ENCODE data around the gene SART1. TPM values are rescaled to one million over a fixed set of nuclear protein-coding genes. Genes with fewer than 3 reads are reported as not detected.
"Not testable (repeated sequence)": the region's sequence is repeated elsewhere in the genome, so short reads cannot be mapped to it uniquely, and the experiment has no call there.

The SART1 gene
- total RNA-seq, 1 donor: 41.6 TPM

DNA sequence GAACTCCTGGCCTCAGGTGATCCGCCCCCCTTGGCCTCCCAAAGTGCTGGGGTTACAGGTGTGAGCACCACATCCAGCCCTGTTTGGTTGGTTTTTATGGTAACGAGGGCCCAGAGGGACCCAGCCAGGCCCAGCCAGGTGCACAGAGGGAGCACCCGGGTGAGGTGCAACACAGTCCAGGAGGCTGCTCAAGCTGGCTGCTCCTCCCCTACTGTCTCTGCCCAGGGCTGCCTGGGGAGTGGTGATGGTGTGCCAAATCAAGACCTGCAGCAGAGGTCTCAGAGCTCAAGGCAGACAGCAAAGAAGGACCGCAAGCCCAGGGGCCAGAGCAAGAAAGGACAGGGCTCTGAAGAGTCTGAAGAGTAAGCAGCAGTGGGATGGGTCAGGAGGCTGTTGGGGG lies 14.9 kb upstream of the SART1 start:
- Histone ChIP-seq H3K4me3 (ENCODE audit: low read length) (no peak overlapping the region), H3K9me3 (ENCODE audit: low read depth, low read length) (no peaks in the 10 kb centered on the region), H3K4me1 (ENCODE audit: insufficient read depth, low read length) (peaks cover 7% of the 10 kb centered on the region), H3K27me3 (ENCODE audit: insufficient read depth, low read length) (no peaks in the 10 kb centered on the region)

DNA sequence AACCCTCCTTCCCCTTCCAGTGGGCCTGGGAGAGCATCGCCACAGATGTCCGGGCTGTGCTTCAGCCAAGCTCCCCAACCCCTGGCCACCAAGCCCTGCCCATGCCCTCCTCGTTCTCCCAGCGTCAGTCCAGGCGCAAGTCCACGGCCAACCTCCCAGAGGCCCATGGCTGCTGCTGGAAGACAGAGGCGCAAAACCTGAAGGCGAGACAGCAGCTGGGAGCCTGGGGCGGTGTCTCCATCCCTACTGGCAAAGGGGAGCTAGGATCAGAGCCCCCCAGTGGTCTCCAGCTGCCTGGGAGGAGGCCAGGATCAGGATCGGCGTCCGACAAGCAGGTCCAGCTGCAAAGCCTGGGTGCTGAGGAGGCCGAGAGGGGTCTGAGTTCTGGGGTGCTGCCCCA lies 14.4 kb upstream of the SART1 start:
- no peaks in the 10 kb centered on the region for H3K9me3 ChIP-seq (ENCODE audit: low read depth, low read length)
- H3K4me1 ChIP-seq (ENCODE audit: insufficient read depth, low read length): peaks cover 3% of the 10 kb centered on the region
- H3K4me3 ChIP-seq (ENCODE audit: low read length): no peak overlapping the region
- H3K27me3 ChIP-seq (ENCODE audit: insufficient read depth, low read length): no peaks in the 10 kb centered on the region

DNA sequence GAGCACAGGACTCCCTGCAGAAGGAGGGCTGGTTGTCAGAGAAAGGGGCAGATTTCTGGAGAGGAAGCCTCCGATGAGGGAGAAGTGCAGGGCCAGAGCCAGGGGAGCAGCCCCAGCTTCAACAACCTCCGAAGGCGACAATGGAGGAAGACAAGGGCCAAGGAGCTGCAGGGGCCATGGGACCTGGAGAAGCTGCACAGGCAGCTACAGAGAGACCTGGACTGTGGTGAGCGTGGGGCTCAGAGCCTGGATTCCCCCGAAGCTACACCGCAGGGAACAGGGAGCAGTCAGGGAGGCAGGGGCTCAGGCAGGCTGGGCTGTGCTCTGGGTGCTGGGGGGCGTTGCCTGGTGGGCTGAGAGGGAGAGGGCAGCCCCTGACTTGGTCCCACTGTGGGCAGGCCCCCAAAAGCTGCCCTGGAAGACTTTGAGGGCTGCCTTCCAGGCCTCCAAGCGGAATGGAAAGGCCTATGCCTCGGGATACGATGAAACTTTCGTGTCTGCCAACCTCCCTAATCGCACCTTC lies 13.9 kb upstream of the SART1 start:
- Histone ChIP-seq H3K27me3 (ENCODE audit: insufficient read depth, low read length) (no peaks in the 10 kb centered on the region), H3K4me3 (ENCODE audit: low read length) (no peak overlapping the region), H3K4me1 (ENCODE audit: insufficient read depth, low read length) (no peaks in the 10 kb centered on the region), H3K9me3 (ENCODE audit: low read depth, low read length) (no peaks in the 10 kb centered on the region)

DNA sequence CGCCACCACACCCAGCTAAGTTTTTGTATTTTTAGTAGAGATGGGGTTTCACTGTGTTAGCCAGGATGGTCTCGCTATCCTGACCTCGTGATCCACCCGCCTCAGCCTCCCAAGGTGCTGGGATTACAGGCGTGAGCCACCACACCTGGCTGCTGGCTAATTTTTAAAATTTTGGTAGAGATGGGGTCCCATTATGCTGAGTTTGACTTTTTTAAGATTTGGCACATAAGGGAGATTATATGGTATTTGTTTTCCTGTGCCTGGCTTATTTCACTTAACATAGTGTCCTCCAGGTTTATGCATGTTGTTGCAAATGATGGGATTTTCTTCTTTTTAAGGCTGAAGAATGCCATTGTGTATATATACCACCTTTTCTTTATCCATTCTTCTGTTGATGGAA lies 10.8 kb upstream of the SART1 start:
- not testable (repeated sequence) for H3K4me3 ChIP-seq (ENCODE audit: low read length); H3K9me3 ChIP-seq (ENCODE audit: low read depth, low read length); H3K4me1 ChIP-seq (ENCODE audit: insufficient read depth, low read length); H3K27me3 ChIP-seq (ENCODE audit: insufficient read depth, low read length)

DNA sequence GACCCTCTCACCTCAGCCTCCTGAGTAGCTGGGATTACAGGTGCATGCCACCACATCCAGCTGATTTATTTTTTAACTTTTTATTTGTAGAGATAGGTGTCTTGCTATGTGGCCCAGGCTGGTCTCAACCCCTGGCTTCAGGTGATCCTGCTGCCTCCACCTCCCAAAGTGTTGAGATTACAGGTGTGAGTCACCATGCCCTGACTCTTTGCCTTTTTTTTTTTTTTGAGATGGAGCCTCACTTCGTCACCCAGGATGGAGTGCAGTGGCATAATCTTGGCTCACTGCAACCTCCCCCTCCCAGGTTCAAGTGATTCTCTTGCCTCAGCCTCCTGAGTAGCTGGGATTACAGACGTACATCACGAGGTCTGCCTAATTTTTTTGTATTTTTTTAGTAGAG lies 9.9 kb upstream of the SART1 start:
- H3K27me3 ChIP-seq (ENCODE audit: insufficient read depth, low read length); H3K4me3 ChIP-seq (ENCODE audit: low read length); H3K9me3 ChIP-seq (ENCODE audit: low read depth, low read length); H3K4me1 ChIP-seq (ENCODE audit: insufficient read depth, low read length): not testable (repeated sequence)

DNA sequence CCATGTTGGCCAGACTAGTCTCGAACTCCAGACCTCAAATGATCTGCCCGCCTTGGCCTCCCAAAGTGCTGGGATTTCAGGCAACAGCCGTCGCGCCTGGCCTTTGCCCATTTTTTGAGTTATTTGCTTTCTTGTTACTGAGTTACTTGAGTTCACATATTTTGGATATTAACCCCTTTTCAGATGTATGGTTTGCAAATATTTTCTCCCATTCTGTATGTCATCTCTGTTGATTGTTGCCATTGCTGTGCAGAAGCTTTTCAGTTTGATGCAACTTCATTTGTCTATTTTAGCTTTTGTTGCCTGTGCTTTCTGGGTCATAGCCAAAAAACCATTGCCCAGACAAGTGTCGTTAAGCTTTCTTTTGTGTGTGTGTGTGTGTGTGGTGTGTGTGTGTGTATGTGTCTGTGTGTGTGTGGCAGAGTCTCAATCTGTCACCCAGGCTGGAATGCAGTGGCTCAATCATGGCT lies 9.4 kb upstream of the SART1 start:
- Histone ChIP-seq H3K4me3 (ENCODE audit: low read length) (no peak overlapping the region), H3K9me3 (ENCODE audit: low read depth, low read length) (no peaks in the 10 kb centered on the region), H3K27me3 (ENCODE audit: insufficient read depth, low read length) (no peaks in the 10 kb centered on the region), H3K4me1 (ENCODE audit: insufficient read depth, low read length) (peaks cover 8% of the 10 kb centered on the region)

DNA sequence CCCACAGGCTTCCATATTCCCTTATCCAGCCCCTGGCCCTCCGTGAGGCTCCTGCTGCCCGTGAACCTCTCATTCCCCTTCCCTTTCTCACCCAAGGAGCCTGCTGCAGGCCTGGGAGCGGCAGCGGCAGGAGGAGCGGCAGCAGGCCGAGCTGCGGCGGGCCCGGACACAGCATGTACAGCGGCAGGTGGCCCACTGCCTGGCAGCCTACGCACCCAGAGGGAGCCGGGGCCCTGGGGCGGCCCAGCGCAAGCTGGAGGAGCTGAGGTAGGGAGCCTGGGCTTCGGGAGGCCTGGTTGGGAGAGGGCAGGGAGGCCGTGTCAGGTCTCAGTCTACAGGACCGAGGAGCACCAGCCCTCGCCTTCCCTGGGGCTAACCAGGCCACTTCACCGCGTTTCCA lies 8.1 kb upstream of the SART1 start:
- Histone ChIP-seq H3K4me1 (ENCODE audit: insufficient read depth, low read length) (peaks cover 16% of the 10 kb centered on the region), H3K9me3 (ENCODE audit: low read depth, low read length) (no peaks in the 10 kb centered on the region), H3K4me3 (ENCODE audit: low read length) (no peak overlapping the region), H3K27me3 (ENCODE audit: insufficient read depth, low read length) (no peaks in the 10 kb centered on the region)

DNA sequence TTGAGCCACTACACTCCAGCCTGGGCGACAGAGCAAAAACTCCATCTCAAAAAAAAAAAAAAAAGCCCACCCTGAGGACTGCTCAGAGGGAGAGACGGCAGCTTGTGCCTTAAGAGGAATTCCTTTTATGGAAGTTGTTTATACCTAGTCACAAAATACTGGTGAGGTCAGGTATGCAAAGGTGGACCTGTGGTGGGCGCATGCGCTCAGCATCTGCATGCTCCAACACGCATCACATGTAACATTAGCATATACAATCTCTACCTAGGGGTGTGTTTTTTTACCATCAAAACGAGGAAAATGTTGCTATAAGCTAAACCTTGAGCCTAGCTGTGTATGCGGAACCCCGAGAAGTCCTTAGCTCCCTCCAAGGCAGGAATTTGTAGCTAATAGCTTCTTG lies 6.8 kb upstream of the SART1 start:
- H3K4me1 ChIP-seq (ENCODE audit: insufficient read depth, low read length): peaks cover 16% of the 10 kb centered on the region
- no peaks in the 10 kb centered on the region for H3K27me3 ChIP-seq (ENCODE audit: insufficient read depth, low read length)
- H3K9me3 ChIP-seq (ENCODE audit: low read depth, low read length): no peaks in the 10 kb centered on the region
- no peak overlapping the region for H3K4me3 ChIP-seq (ENCODE audit: low read length)

DNA sequence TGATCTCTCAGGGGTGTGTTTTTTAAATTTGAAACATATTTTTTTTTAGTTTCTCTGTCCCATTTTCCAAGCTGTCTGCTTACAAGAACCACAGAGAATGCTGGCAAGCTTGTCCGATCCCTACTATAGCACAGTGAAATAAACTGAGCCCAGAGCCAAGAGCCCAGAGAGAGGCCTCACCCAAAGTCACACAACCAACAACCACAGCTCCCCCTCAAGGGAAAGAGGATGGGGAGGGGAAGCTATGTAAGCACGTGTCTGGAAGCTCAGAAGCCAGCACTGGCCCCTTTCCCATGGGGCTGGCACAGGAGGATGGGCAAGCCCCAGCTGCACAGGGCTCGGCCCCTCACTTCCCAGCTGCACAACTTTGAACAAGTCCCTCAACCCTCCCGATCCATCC lies 3.2 kb upstream of the SART1 start:
- Histone ChIP-seq H3K27me3 (ENCODE audit: insufficient read depth, low read length) (no peaks in the 10 kb centered on the region), H3K4me1 (ENCODE audit: insufficient read depth, low read length) (peaks cover 36% of the 10 kb centered on the region), H3K4me3 (ENCODE audit: low read length) (no peak overlapping the region), H3K9me3 (ENCODE audit: low read depth, low read length) (no peaks in the 10 kb centered on the region)

DNA sequence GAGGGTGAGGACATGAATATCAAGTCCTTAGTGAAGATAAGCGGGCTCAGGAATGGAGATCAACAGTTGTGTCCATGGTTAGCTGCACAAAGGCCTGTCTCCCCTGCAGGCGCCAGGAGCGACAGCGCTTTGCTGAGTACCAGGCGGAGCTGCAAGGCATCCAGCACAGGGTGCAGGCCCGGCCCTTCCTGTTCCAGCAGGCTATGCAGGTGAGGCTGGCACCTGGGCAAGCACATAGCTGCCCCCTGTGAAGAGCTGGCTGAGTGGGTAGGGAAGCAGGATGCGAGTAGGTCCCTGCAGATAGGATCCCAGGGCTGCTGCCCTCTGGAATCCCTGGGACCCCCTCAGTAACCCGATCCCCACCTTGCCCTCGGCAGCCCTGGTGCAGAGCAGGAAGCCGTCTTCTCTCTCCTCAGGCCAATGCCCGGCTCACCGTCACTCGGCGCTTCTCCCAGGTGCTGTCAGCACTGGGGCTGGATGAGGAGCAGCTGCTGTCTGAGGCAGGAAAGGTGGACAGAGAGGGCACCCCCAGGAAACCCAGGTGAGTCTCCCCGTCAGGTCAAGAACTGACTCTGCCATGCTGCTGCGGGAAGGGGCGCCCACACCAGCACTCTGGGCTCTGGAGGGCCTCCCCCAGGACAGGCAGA lies 2.6 kb upstream of the SART1 start:
- H3K4me1 ChIP-seq (ENCODE audit: insufficient read depth, low read length): peaks cover 42% of the 10 kb centered on the region
- H3K9me3 ChIP-seq (ENCODE audit: low read depth, low read length): no peaks in the 10 kb centered on the region
- H3K4me3 ChIP-seq (ENCODE audit: low read length): no peak overlapping the region
- H3K27me3 ChIP-seq (ENCODE audit: insufficient read depth, low read length): no peaks in the 10 kb centered on the region

DNA sequence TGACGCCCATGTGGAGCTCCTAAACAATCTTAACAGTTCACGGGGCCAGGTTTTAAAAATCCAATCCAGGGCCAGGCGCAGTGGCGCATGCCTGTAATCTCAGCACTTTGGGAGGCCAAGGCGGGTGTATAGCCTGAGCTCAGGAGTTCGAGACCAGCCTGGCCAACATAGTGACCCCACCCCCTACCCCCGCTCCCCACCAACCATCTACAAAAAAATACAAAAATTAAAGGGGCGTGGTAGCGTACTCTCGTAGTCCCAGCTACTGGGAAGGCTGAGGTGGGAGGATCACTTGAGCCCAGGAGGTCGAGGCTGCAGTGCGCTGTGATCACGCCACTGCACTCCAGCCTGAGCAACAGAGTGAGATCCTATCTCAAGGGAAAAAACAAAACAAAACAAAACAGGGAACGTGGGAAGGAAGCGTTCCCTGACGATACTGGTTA lies 689 bp upstream of the SART1 start:
- no peaks in the 10 kb centered on the region for H3K27me3 ChIP-seq (ENCODE audit: insufficient read depth, low read length)
- H3K4me1 ChIP-seq (ENCODE audit: insufficient read depth, low read length): peaks cover 49% of the 10 kb centered on the region
- H3K4me3 ChIP-seq (ENCODE audit: low read length): peak overlapping the region; percentile 98
- H3K9me3 ChIP-seq (ENCODE audit: low read depth, low read length): no peaks in the 10 kb centered on the region

DNA sequence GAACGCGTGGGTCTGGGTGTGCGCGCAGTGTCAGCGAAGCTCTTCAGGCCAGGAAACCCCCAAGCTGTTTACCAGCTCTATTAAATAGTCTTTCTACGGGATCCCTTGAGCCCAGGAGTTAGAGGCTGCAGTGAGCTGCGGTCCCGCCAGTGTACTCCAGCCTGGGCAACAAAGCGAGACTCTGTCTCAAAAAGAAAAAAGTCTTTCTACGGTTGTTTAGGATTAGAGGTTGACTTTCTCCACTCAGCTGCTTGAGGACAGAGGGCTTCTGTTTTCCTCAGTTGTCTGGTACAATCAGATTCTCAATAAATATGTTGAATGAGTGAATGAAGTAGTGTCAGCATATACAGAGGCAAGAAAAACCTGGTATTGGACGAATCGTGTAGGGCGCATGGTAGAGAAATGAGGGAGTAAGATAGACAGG lies 619 bp downstream of the SART1 start:
- Histone ChIP-seq H3K27me3 (ENCODE audit: insufficient read depth, low read length) (no peaks in the 10 kb centered on the region), H3K9me3 (ENCODE audit: low read depth, low read length) (no peaks in the 10 kb centered on the region), H3K4me3 (ENCODE audit: low read length) (peak overlapping the region; percentile 98), H3K4me1 (ENCODE audit: insufficient read depth, low read length) (peaks cover 41% of the 10 kb centered on the region)

DNA sequence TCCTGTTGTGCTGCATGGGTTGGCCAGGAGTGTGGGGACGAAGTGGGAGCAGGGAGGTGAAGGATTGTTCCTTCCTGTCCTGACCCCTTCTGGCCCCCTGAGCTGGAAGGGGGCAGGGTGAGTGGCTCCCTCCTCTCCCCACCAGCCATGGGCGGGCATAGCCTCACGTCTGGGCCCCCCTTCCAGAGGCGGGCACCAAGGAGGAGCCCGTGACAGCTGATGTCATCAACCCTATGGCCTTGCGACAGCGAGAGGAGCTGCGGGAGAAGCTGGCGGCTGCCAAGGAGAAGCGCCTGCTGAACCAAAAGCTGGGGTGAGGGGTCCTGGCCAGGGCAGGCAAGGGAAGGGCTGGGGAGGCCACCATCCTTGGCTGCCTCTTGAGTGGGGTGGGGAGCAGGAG lies 3.4 kb downstream of the SART1 start:
- Histone ChIP-seq H3K4me3 (ENCODE audit: low read length) (no peak overlapping the region), H3K9me3 (ENCODE audit: low read depth, low read length) (no peaks in the 10 kb centered on the region), H3K27me3 (ENCODE audit: insufficient read depth, low read length) (no peaks in the 10 kb centered on the region), H3K4me1 (ENCODE audit: insufficient read depth, low read length) (peaks cover 46% of the 10 kb centered on the region)

DNA sequence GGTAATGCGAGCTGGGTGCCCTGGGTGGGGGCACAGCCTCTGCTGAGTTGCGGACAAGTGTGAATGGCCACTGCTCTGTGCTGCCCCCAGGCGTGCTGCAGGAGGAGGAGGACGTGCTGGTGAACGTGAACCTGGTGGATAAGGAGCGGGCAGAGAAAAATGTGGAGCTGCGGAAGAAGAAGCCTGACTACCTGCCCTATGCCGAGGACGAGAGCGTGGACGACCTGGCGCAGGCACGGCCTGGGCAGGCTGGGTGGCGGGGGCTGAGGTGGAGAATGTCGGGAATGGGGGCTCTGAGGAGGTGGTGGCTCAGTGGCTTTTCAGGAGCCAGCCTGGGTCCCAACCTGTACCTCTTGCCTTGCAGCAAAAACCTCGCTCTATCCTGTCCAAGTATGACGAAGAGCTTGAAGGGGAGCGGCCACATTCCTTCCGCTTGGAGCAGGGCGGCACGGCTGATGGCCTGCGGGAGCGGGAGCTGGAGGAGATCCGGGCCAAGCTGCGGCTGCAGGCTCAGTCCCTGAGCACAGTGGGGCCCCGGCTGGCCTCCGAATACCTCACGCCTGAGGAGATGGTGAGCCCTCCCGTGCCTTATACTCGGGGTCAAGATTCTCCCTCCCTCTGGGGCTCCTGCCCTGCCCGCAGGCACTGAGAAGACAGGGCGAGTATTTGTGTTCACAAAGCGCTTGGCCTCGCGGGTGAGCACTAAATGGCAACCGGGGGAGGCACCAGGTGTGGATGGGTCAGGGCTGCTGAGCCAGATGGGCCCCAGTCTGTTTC lies 4.6 kb downstream of the SART1 start:
- Histone ChIP-seq H3K4me3 (ENCODE audit: low read length) (no peak overlapping the region), H3K4me1 (ENCODE audit: insufficient read depth, low read length) (peaks cover 45% of the 10 kb centered on the region), H3K9me3 (ENCODE audit: low read depth, low read length) (no peaks in the 10 kb centered on the region), H3K27me3 (ENCODE audit: insufficient read depth, low read length) (no peaks in the 10 kb centered on the region)

DNA sequence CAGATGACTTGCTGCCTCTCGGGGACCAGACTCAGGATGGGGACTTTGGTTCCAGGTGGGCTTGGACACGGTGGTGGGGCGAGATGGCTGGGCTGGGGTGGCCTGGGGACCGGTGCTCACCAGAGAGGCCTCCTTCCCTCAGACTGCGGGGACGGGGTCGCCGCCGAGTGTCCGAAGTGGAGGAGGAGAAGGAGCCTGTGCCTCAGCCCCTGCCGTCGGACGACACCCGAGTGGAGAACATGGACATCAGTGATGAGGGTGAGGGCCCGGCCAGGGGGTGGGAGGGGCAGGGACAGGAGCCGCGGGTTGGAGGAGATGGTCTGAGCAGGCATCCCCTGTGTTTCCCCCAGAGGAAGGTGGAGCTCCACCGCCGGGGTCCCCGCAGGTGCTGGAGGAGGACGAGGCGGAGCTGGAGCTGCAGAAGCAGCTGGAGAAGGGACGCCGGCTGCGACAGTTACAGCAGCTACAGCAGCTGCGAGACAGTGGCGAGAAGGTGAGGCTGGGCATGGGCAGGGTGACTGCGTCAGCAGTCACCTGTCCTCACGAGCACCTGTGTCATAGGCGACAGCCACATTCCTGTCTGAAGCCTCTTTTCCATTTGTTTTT lies 5.9 kb downstream of the SART1 start:
- no peaks in the 10 kb centered on the region for H3K9me3 ChIP-seq (ENCODE audit: low read depth, low read length)
- H3K27me3 ChIP-seq (ENCODE audit: insufficient read depth, low read length): no peaks in the 10 kb centered on the region
- no peak overlapping the region for H3K4me3 ChIP-seq (ENCODE audit: low read length)
- peaks cover 41% of the 10 kb centered on the region for H3K4me1 ChIP-seq (ENCODE audit: insufficient read depth, low read length)

All from mononuclear cell (primary cell).